Right lobe of liver (tissue), 6 donors: Measurements from ENCODE around the gene CLEC7A. TPM values are rescaled to one million over a fixed set of nuclear protein-coding genes. Genes with fewer than 3 reads are reported as not detected.

ENCODE experiments used
- ATAC-seq, 4 donors: fragments of 200-7000 bp; cut with Tn5 transposase; one replicate each; pipeline ENCODE4 v1.9.1; 2020; ENCODE audit warnings: mild to moderate bottlenecking in 4 of 4, moderate library complexity in 4 of 4
- DNase-seq, 3 donors: peaks; one replicate each; pipeline ENCODE4 v3.0.0-alpha.2; 2020
- H3K27ac ChIP-seq, 3 donors: fragments of 200-600 bp; one replicate each; pipeline ENCODE4 v1.8.0; 2022
- H3K27me3 ChIP-seq, 2 donors: fragments of 200-600 bp; one replicate each; pipeline ENCODE4 v1.8.0; 2022
- H3K36me3 ChIP-seq, 4 donors: fragments of 200-600 bp; sonication (generic) in 1 of 4; one replicate each; pipeline versions ENCODE4 v1.5.1 to v1.8.0; 2017 to 2022; ENCODE audit warnings: control low read depth in 1 of 4
- H3K4me1 ChIP-seq, 4 donors: fragments of 200-600 bp; sonication (generic) in 1 of 4; one replicate each; pipeline versions ENCODE4 v1.5.1 to v1.8.0; 2017 to 2022; ENCODE audit warnings: control low read depth in 1 of 4
- H3K4me3 ChIP-seq, 3 donors: fragments of 200-600 bp; one replicate each; pipeline ENCODE4 v1.8.0; 2022
- H3K9me3 ChIP-seq, 4 donors: fragments of 200-600 bp; sonication (generic) in 1 of 4; one replicate each; pipeline versions ENCODE4 v1.5.1 to v1.8.0; 2017 to 2022; ENCODE audit warnings: control low read depth in 1 of 4
- CTCF ChIP-seq, 4 donors: fragments of 200-600 bp in 3 of 4; fragments of 450-650 bp in 1 of 4; IDR thresholded peaks; one replicate each; pipeline versions ENCODE4 v1.5.1 to v1.8.0; 2016 to 2022; ENCODE audit warnings: antibody characterized with exemption in 4 of 4, mild to moderate bottlenecking in 2 of 4
- POLR2A ChIP-seq: fragments of 450-650 bp; IDR thresholded peaks from one replicate; pipeline ENCODE4 v1.6.1; 2017; ENCODE audit warnings: antibody characterized with exemption, mild to moderate bottlenecking
- WGBS: methylation state at CpG from one replicate; pipeline ENCODE4 v1.1.6; 2018; ENCODE audit warnings: low coverage, low lambda C conversion rate; ENCODE audit not compliant: insufficient coverage; ENCODE audit errors: missing lambda C conversion rate; 5-methylcytosine and 5-hydroxymethylcytosine counted together
- intact Hi-C, 2 donors: fragments of 100-400 bp; cut with DNase I; formaldehyde crosslinking; loops; one replicate each; pipeline versions ENCODE4 v1.11.2 to v1.14.1; 2022
- total RNA-seq, 6 experiments: library from RNA; depleted of rRNA in 2 of 6; stranded (reverse); fragments of >200 nt in 2 of 6; fragmentation: NEBNext Ultra II Directional in 3 of 6; extraction: Animal tissue kit (Norgen Biotek cat#: 25700) in 3 of 6; gene quantifications; one replicate each; pipeline versions ENCODE4 v1.1.0 to v1.2.4, GENCODE V29; 2016 to 2023
- donor health status: DM: no; HTN: yes; CAD: no.
- donor health status: DM: no; HTN: no; CAD: no.
- donor health status: DM: no; HTN: no; CAD: no.
- donor health status: DM: no; HTN: yes; CAD: no.
- donor health status: DM: no; HTN: yes; CAD: no.

CLEC7A gene
- total RNA-seq, 6 experiments from 2014 or later: 1.6 to 9.5 (median 3.8) TPM

- H3K4me1 ChIP-seq: no peaks in the 10 kb centered on the region
- H3K27me3 ChIP-seq: no peaks in the 10 kb centered on the region
- no peak for DNase-seq
- TF ChIP-seq CTCF (IDR thresholded peaks at IDR 0.05): no peak
- TF ChIP-seq POLR2A: no peak
- WGBS: 43% methylated on average over 1 of the region's 1 CpG
- no peaks in the 10 kb centered on the region for H3K9me3 ChIP-seq
- H3K27ac ChIP-seq: peak overlapping the region; percentile 13 to 76 (median 52)
- no peaks in the 10 kb centered on the region for H3K36me3 ChIP-seq
- ATAC-seq: peak; percentile 36 to 69 (median 44)
- intact Hi-C loops: no loop called here
- no peak overlapping the region for H3K4me3 ChIP-seq
Observed at GRCh38 chr12:10068644-10069043, 61.4 kb downstream of the CLEC7A start.

- intact Hi-C loops: no loop called here
Observed at GRCh38 chr12:10067942-10068341, 62.1 kb downstream of the CLEC7A start.

GRCh38 chr12:10067264-10067663, 62.7 kb downstream of the CLEC7A start:
- DNase-seq (no peak), ATAC-seq (peak in 2 of 4 donors; percentile 9 to 46)
- H3K4me3 ChIP-seq: no peak overlapping the region
- peak overlapping the region in 2 of 3 donors; percentile 13 to 24 for H3K27ac ChIP-seq
- no peaks in the 10 kb centered on the region for H3K36me3 ChIP-seq
- intact Hi-C loops: no loop called here
- H3K27me3 ChIP-seq: no peaks in the 10 kb centered on the region
- H3K4me1 ChIP-seq: no peaks in the 10 kb centered on the region
- 86% methylated on average over 4 of the region's 4 CpGs for WGBS
- H3K9me3 ChIP-seq: no peaks in the 10 kb centered on the region
- TF ChIP-seq CTCF (IDR thresholded peaks at IDR 0.05) (no peak), POLR2A (no peak)

More at GRCh38 chr12:10067942-10068341, 62.1 kb downstream of the CLEC7A start:
- H3K4me1 ChIP-seq: no peaks in the 10 kb centered on the region
- peak overlapping the region; percentile 13 to 76 (median 52) for H3K27ac ChIP-seq
- ATAC-seq: peak; percentile 64 to 88 (median 78)
- no peak for DNase-seq
- H3K36me3 ChIP-seq: no peaks in the 10 kb centered on the region
- H3K4me3 ChIP-seq: no peak overlapping the region
- 46% methylated on average over 3 of the region's 3 CpGs for WGBS
- H3K9me3 ChIP-seq: no peaks in the 10 kb centered on the region
- no peaks in the 10 kb centered on the region for H3K27me3 ChIP-seq
- no peak for TF ChIP-seq CTCF (IDR thresholded peaks at IDR 0.05)
- TF ChIP-seq POLR2A: no peak

Other genes with a start within 250 kb of the CLEC7A start
- gene KLRF2, start 248.7 kb downstream of the CLEC7A start, total RNA-seq: not detected
- gene CLEC2A, start 197.8 kb downstream of the CLEC7A start, total RNA-seq: not detected
- gene CLEC12A, start 158.8 kb downstream of the CLEC7A start, total RNA-seq: 1 to 10 TPM in 2 of 6 experiments, under 1 TPM in 4; 0.22 to 2.9 (median 0.99) TPM
- gene CLEC1B, start 131.1 kb downstream of the CLEC7A start, total RNA-seq: 10 to 100 TPM in 3 of 6 experiments, 1 to 10 TPM in 3; 6.8 to 23.5 (median 9.7) TPM
- gene CLEC12B, start 119.6 kb downstream of the CLEC7A start, total RNA-seq: not detected
- not detected for gene CLEC9A, start 99.5 kb downstream of the CLEC7A start, total RNA-seq
- gene CLEC1A, start 31.2 kb downstream of the CLEC7A start, total RNA-seq: 1 to 10 TPM in 2 of 6 experiments, under 1 TPM in 4; 0.49 to 2.5 (median 0.71) TPM
- gene OLR1, start 41.9 kb upstream of the CLEC7A start, total RNA-seq: 1 to 10 TPM in 2 of 6 experiments, under 1 TPM in 2, not detected in 2; 0.23 to 3.9 (median 0.77) TPM
- gene TMEM52B, start 48.8 kb upstream of the CLEC7A start, total RNA-seq: under 1 TPM in 2 of 6 experiments, not detected in 4; 0.06 TPM
- 100 to 1,000 TPM in 1 of 6 experiments, 10 to 100 TPM in 5; 59.5 to 123 (median 83.4) TPM for gene GABARAPL1, start 82.7 kb upstream of the CLEC7A start, total RNA-seq
- gene KLRD1, start 177.7 kb upstream of the CLEC7A start, total RNA-seq: 1 to 10 TPM in 3 of 6 experiments, under 1 TPM in 3; 0.68 to 2.3 (median 1.1) TPM